ENCODE results near the gene ST3GAL5. TPM values are rescaled to one million over a fixed set of nuclear protein-coding genes. Genes with fewer than 3 reads are reported as not detected.

Gene ST3GAL5
- total RNA-seq, 1 donor from 2014 or later, result 16.0 TPM

DNA sequence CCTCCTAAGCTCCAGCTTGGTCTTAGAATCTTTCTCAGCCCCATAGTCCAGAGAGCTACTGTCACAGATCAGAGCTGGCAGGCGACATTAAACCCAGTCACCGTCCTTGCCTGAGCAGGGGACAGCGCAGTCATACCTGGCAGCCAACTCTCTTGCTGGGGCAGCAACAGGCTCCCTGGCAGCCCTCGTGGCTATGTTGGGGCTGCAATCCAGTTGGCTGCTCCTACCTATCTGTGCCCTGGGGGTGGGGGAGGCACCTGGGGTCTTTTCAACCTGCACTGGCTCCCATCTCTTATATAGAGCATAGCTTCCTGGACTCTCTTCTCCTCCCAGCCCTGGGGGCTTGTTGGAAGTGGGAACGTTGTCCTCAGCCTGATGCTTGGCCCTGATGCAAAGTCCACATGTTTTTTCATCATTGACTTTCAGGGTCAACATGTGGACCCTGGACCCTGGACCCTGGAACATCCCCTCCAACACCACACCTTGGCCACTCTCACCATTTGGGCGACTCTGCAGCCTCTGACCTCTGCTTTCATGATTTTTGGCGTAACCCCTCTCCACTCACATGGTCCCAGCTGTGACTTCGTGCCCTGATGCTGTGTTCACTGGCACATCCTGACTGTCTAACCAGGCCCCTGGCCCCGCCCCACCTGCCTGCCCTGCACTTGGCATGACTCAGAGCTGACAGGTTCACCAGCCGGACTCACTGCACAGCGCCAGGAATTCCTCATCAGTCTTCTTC lies 89.4 kb downstream of the ST3GAL5 start:
- Mint-ChIP-seq H3K27me3 (ENCODE audit: low read depth) (no peaks in the 10 kb centered on the region), H3K9me3 (no peaks in the 10 kb centered on the region), H3K27ac (ENCODE audit: unreplicated experiment) (no peak overlapping the region), H3K36me3 (ENCODE audit: low read depth) (no peaks in the 10 kb centered on the region), H3K4me1 (peaks cover 29% of the 10 kb centered on the region), H3K4me3 (no peak overlapping the region)
- DNase-seq (ENCODE audit: low read depth, low spot score), result no peak
- TF ChIP-seq, protein P1, sequence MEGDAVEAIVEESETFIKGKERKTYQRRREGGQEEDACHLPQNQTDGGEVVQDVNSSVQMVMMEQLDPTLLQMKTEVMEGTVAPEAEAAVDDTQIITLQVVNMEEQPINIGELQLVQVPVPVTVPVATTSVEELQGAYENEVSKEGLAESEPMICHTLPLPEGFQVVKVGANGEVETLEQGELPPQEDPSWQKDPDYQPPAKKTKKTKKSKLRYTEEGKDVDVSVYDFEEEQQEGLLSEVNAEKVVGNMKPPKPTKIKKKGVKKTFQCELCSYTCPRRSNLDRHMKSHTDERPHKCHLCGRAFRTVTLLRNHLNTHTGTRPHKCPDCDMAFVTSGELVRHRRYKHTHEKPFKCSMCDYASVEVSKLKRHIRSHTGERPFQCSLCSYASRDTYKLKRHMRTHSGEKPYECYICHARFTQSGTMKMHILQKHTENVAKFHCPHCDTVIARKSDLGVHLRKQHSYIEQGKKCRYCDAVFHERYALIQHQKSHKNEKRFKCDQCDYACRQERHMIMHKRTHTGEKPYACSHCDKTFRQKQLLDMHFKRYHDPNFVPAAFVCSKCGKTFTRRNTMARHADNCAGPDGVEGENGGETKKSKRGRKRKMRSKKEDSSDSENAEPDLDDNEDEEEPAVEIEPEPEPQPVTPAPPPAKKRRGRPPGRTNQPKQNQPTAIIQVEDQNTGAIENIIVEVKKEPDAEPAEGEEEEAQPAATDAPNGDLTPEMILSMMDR (conservative IDR thresholded peaks at IDR 0.05), result no peak

DNA sequence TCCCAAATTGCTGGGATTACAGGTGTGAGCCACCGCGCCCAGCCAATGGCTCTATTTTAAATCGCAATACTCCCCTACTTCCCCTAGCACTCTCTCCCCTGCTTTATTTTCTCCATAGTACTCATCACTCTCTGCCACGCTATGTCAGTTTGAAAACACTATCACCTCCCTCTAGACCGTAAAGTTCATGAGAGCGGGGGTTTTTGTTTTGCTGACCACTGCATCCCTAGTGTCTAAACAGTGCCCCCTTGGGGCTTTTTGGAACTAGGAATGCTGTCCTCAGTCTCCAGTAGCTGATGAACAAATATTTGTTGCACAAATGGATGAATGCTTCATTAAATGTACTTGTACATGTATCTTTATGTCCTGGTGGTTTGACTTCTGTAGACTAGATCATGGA lies 90.9 kb downstream of the ST3GAL5 start:
- TF ChIP-seq, protein P1 (conservative IDR thresholded peaks at IDR 0.05), result peak; percentile 56
- Mint-ChIP-seq H3K9me3 (no peaks in the 10 kb centered on the region), H3K4me1 (peaks cover 38% of the 10 kb centered on the region), H3K27me3 (ENCODE audit: low read depth) (no peaks in the 10 kb centered on the region), H3K27ac (ENCODE audit: unreplicated experiment) (no peak overlapping the region), H3K36me3 (ENCODE audit: low read depth) (no peaks in the 10 kb centered on the region), H3K4me3 (no peak overlapping the region)
- peak; percentile 35 for DNase-seq (ENCODE audit: low read depth, low spot score)

DNA sequence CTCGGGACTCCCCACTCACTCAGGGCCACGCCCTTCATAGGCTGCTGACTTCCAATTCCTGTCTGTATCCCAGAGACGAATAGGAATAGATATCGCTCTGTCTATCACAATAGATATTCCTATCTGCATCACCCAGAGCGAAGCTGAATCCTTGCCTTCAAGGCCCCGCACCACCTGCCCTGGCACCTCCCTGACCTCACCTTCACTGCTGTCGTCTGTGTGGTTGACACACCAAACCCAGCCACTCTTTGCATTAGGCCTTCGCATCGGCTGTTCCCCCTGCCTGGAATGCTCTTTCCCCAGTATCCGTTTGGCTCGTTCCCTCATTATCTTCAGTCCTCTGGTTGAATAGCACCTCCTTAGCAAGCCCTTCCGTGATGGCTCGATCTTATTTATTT lies 91.5 kb downstream of the ST3GAL5 start:
- Mint-ChIP-seq H3K27ac (ENCODE audit: unreplicated experiment) (no peak overlapping the region), H3K9me3 (no peaks in the 10 kb centered on the region), H3K36me3 (ENCODE audit: low read depth) (no peaks in the 10 kb centered on the region), H3K27me3 (ENCODE audit: low read depth) (no peaks in the 10 kb centered on the region), H3K4me1 (peaks cover 44% of the 10 kb centered on the region), H3K4me3 (no peak overlapping the region)
- TF ChIP-seq, protein P1 (conservative IDR thresholded peaks at IDR 0.05), result no peak
- DNase-seq (ENCODE audit: low read depth, low spot score), result no peak

DNA sequence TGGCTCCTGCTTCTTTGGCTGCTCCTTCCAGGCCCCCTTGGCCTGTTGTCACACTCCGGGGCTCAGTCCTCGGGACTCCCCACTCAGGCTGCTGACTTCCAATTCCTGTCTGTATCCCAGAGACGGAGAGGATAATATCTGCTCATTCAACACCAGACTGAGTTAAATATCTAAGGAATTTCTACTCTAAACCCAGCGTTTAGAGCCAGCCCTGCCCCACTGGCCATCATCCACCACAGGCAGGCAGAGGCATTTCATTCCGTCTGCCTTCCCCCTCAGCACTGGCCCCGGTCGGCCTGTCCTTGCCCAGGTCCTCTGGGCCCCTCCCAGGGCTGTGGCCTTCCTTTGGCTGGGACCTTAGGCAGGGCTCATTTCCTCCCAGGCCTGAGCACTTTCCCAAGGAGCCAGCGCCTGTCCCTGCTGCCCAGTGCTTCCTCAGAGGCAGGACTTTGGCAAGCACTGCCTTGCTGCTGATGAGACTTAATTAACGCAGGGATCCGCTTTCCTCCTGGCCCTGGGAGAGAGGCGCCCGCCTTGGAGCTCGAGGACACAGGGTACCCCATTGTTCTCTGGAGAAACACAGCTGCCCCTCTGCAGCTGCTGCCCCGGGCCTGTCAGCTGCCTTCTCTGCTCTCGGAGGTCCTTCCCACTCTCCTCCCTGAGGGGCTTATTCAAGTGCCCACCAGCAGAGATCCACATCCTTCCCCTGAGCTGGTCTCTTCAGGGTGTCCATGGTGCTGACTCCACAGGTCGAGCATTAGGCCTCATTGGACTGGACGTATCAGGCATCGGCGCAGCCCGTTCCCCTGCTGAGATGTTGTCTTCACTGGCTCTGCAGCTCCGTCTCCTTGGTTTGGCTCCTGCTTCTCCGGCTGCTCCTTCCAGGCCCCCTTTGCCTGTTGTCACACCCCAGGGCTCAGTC lies 92.2 kb downstream of the ST3GAL5 start:
- TF ChIP-seq, protein P1 (conservative IDR thresholded peaks at IDR 0.05), result no peak
- Mint-ChIP-seq H3K4me3 (no peak overlapping the region), H3K9me3 (no peaks in the 10 kb centered on the region), H3K36me3 (ENCODE audit: low read depth) (no peaks in the 10 kb centered on the region), H3K27ac (ENCODE audit: unreplicated experiment) (peak overlapping the region; percentile 90), H3K27me3 (ENCODE audit: low read depth) (no peaks in the 10 kb centered on the region), H3K4me1 (peaks cover 50% of the 10 kb centered on the region)
- DNase-seq (ENCODE audit: low read depth, low spot score), result peak; percentile 43

DNA sequence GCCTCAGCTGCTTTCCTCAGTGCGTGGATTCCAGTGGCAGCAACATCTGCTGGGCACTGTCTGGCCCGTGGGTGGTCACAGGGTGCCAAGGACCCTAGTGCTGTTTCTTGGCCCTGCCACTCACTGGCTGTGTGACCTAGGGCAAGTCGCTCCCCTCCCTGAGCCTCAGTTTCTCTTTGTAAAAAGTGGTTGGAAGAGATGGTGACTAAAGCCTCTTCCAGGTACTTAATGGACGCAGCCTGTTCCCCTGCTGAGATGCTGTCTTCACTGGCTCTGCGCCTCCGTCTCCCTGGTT lies 92.8 kb downstream of the ST3GAL5 start:
- Mint-ChIP-seq H3K4me1 (peaks cover 56% of the 10 kb centered on the region), H3K9me3 (no peaks in the 10 kb centered on the region), H3K27ac (ENCODE audit: unreplicated experiment) (peak overlapping the region; percentile 90), H3K36me3 (ENCODE audit: low read depth) (no peaks in the 10 kb centered on the region), H3K27me3 (ENCODE audit: low read depth) (no peaks in the 10 kb centered on the region), H3K4me3 (no peak overlapping the region)
- DNase-seq (ENCODE audit: low read depth, low spot score), result no peak
- TF ChIP-seq, protein P1 (conservative IDR thresholded peaks at IDR 0.05), result no peak

Data from neural crest cell (in vitro differentiated cells).